ENCODE data around the gene TMEM123. TPM values are rescaled to one million over a fixed set of nuclear protein-coding genes. Genes with fewer than 3 reads are reported as not detected.

The TMEM123 gene
- total and polyA plus RNA-seq, 2 donors (not counting 1 experiment from before 2014, with no cell fraction given) = 36.7 to 422 TPM

DNA sequence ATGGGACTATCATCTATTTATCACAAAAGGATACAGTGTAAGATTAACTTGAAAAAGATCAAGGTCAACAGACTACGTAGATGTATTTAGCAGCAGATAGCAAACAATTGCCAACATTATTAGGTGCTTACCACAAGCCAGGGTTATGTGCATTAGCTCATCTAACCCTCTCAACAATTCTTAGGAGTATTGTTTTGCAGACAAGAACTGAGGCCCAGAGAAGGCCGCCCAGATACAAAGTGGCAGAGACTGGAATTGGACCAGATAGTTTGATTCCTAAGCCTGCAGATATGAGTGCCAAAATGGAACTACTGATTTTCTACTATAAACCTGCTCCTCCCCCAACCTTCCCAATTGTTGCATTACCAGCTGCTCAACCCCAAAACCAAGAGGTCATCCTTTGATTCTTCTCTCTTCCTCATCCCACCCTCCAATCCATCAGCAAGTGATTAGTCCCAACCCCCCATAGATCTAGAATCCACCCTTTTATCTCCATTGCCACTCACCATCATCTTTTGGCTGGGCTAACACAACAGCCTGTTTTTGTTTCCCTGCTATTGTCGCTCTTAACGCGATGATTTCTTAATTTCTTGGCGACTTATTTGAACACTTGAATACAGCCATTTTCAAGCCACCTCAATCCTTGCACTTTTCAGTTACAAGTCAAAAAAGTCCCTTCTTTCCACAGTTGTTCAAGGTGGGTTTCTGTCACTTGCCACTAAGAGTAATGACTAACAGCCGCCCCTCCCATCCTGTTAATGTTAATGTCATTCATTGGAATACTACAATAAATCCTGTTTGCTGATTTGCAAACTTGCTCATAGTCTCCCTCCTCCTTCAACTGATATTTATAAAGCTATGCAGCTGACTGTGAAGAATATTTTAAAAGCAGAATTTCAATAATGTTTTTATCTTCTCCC lies 2.7 kb downstream of the TMEM123 start:
- WGBS (ENCODE audit: insufficient coverage) = 95% methylated on average over 5 of the region's 7 CpGs
- H3K4me2 ChIP-seq (replicated peaks; ENCODE audit: low read depth, low read length, poor library complexity, severe bottlenecking) = peak overlapping the region; percentile 83
- H3K4me1 ChIP-seq (ENCODE audit: control insufficient read depth in 2 of 2, insufficient read depth in 2 of 2, low read length in 2 of 2) = peaks cover 52 to 60% of the 10 kb centered on the region in 2 donors
- H3K27ac Mint-ChIP-seq = peak overlapping the region; percentile 22
- no peak for TF ChIP-seq CTCF (IDR thresholded peaks at IDR 0.05)
- no peak for TF ChIP-seq EZH2 (IDR thresholded peaks at IDR 0.05; ENCODE audit: borderline replicate concordance, insufficient read depth, low read depth, low read length, poor library complexity, severe bottlenecking)
- ChIA-PET CTCF (interaction anchor here (1.2 to 3.9 kb wide), 5 partner anchors 46 to 161 kb away, joined by 3 to 26 read pairs (median 4); no protein-coding TSS in a partner anchor), POLR2A (interaction anchor here (0.6 kb wide), 1 partner anchor 24 kb away, joined by 3 read pairs; no protein-coding TSS in a partner anchor)
- H3K27ac ChIP-seq (ENCODE audit: low read length in 2 of 2) = peak overlapping the region in 1 of 2 donors; percentile 77
- H2AFZ ChIP-seq (ENCODE audit: insufficient read depth, low read depth, low read length, poor library complexity, severe bottlenecking) = no peak overlapping the region
- no peaks in the 10 kb centered on the region for H3K9me3 Mint-ChIP-seq (ENCODE audit: insufficient read depth)
- no peak overlapping the region for H3K9ac ChIP-seq (ENCODE audit: low read length)
- intact Hi-C loops (cut with micrococcal nuclease) = loop anchor here (2.0 to 10.0 kb wide), 3 partner anchors 59 to 535 kb away; partner anchors contain the start of genes ANGPTL5 and CEP126
- no peaks in the 10 kb centered on the region for H3K9me3 ChIP-seq (ENCODE audit: control extremely low read depth in 1 of 3, control insufficient read depth in 2 of 3, insufficient read depth in 1 of 3, low read length in 2 of 3)
- ATAC-seq (ENCODE audit: low read depth) = no peak
- no peaks in the 10 kb centered on the region for H3K27me3 Mint-ChIP-seq
- H3K4me3 ChIP-seq (ENCODE audit: control extremely low read depth in 1 of 5, extremely low read depth in 1 of 5, insufficient read depth in 1 of 5, low read depth in 2 of 5, low read length in 4 of 5) = peak overlapping the region in 1 of 5 experiments; percentile 98
- H3K27me3 ChIP-seq (replicated peaks in 1 of 4; ENCODE audit: control extremely low read depth in 1 of 4, control insufficient read depth in 3 of 4, insufficient read depth in 4 of 4, low read length in 3 of 4) = no peaks in the 10 kb centered on the region
- H3K36me3 ChIP-seq (replicated peaks in 1 of 2; ENCODE audit: control extremely low read depth in 1 of 2, control insufficient read depth in 1 of 2, extremely low read depth in 1 of 2, insufficient read depth in 2 of 2, low read length in 1 of 2) = peaks cover 3 to 27% of the 10 kb centered on the region in 2 experiments
- DNase-seq = no peak
- H3K4me1 Mint-ChIP-seq = peaks cover 81% of the 10 kb centered on the region
- peaks cover 65% of the 10 kb centered on the region for H3K79me2 ChIP-seq (ENCODE audit: control insufficient read depth, insufficient read depth, low read length)
- peaks cover 29% of the 10 kb centered on the region for H4K20me1 ChIP-seq (ENCODE audit: control insufficient read depth, insufficient read depth, low read length, poor library complexity, severe bottlenecking)
- peak overlapping the region; percentile 98 for H3K4me3 Mint-ChIP-seq

DNA sequence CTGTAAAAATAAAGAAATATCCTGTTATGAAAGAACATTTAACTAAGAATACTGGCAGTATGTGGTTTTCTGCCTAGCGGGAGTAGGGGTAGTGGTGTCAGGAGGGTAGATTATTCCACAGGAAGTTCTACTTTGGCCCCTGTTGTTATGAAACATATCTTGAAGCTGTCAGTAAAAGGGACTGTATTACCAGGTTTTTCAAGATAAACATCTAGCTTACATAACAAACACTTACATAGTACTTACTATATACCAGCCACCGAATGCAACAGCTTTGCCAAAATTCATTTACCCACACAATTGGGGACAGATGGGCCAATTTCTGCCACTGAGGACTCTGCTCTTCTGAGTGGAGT lies 3.7 kb downstream of the TMEM123 start:
- no peak for ATAC-seq (ENCODE audit: low read depth)
- H3K4me1 ChIP-seq (ENCODE audit: control insufficient read depth in 2 of 2, insufficient read depth in 2 of 2, low read length in 2 of 2) = peaks cover 52 to 60% of the 10 kb centered on the region in 2 donors
- peak overlapping the region; percentile 14 to 77 for H3K27ac ChIP-seq (ENCODE audit: low read length in 2 of 2)

More for the DNA sequence above, 3.7 kb downstream of the TMEM123 start:
- TF ChIP-seq CTCF (IDR thresholded peaks at IDR 0.05) (no peak), EZH2 (IDR thresholded peaks at IDR 0.05; ENCODE audit: borderline replicate concordance, insufficient read depth, low read depth, low read length, poor library complexity, severe bottlenecking) (no peak)
- H4K20me1 ChIP-seq (ENCODE audit: control insufficient read depth, insufficient read depth, low read length, poor library complexity, severe bottlenecking) = peaks cover 29% of the 10 kb centered on the region
- H3K4me2 ChIP-seq (replicated peaks; ENCODE audit: low read depth, low read length, poor library complexity, severe bottlenecking) = peak overlapping the region; percentile 16
- H3K9me3 ChIP-seq (ENCODE audit: control extremely low read depth in 1 of 3, control insufficient read depth in 2 of 3, insufficient read depth in 1 of 3, low read length in 2 of 3) = no peaks in the 10 kb centered on the region
- Mint-ChIP-seq H3K4me3 (peak overlapping the region; percentile 98), H3K27ac (no peak overlapping the region), H3K27me3 (no peaks in the 10 kb centered on the region), H3K9me3 (ENCODE audit: insufficient read depth) (no peaks in the 10 kb centered on the region), H3K4me1 (peaks cover 80% of the 10 kb centered on the region)
- H3K36me3 ChIP-seq (replicated peaks in 1 of 2; ENCODE audit: control extremely low read depth in 1 of 2, control insufficient read depth in 1 of 2, extremely low read depth in 1 of 2, insufficient read depth in 2 of 2, low read length in 1 of 2) = peaks cover 3 to 27% of the 10 kb centered on the region in 2 experiments
- peaks cover 74% of the 10 kb centered on the region for H3K79me2 ChIP-seq (ENCODE audit: control insufficient read depth, insufficient read depth, low read length)
- WGBS (ENCODE audit: insufficient coverage) = no CpG with 5 or more reads among the region's 2 CpGs
- H2AFZ ChIP-seq (ENCODE audit: insufficient read depth, low read depth, low read length, poor library complexity, severe bottlenecking) = no peak overlapping the region
- H3K9ac ChIP-seq (ENCODE audit: low read length) = no peak overlapping the region
- CTCF ChIA-PET = interaction anchor here (0.6 to 3.9 kb wide), 4 partner anchors 53 to 106 kb away, joined by 3 to 26 read pairs (median 4); no protein-coding TSS in a partner anchor
- no peak overlapping the region for H3K4me3 ChIP-seq (ENCODE audit: control extremely low read depth in 1 of 5, extremely low read depth in 1 of 5, insufficient read depth in 1 of 5, low read depth in 2 of 5, low read length in 4 of 5)
- H3K27me3 ChIP-seq (replicated peaks in 1 of 4; ENCODE audit: control extremely low read depth in 1 of 4, control insufficient read depth in 3 of 4, insufficient read depth in 4 of 4, low read length in 3 of 4) = no peaks in the 10 kb centered on the region
- POLR2A ChIA-PET = no interaction called here
- intact Hi-C loops (cut with micrococcal nuclease) = no loop called here
- no peak for DNase-seq

Measured in B cell (primary cell).